Measurements from ENCODE around the gene SEMA7A.

The SEMA7A gene

GRCh38 chr15:74411686-74412085 is 22.1 kb downstream of the SEMA7A start:
- Histone ChIP-seq H3K36me3 (replicated peaks; ENCODE audit: insufficient read depth, low read length) (no peaks in the 10 kb centered on the region), H3K4me1 (ENCODE audit: low read length) (no peaks in the 10 kb centered on the region), H3K4me3 (ENCODE audit: low read length) (no peak overlapping the region), H3K9me2 (replicated peaks; ENCODE audit: insufficient read depth, low read length) (no peaks in the 10 kb centered on the region), H4K20me1 (ENCODE audit: insufficient read depth, low read length) (no peaks in the 10 kb centered on the region), H3K27me3 (replicated peaks; ENCODE audit: insufficient read depth, low read length) (no peaks in the 10 kb centered on the region), H3K79me2 (ENCODE audit: low read length) (no peaks in the 10 kb centered on the region), H3K9me3 (replicated peaks; ENCODE audit: insufficient read depth, low read length) (no peaks in the 10 kb centered on the region), H2AFZ (ENCODE audit: low read length) (no peak overlapping the region), H3F3A (ENCODE audit: insufficient read depth, low read length) (no peaks in the 10 kb centered on the region), H3K4me2 (ENCODE audit: low read depth, low read length) (no peak overlapping the region), H3K9ac (ENCODE audit: low read length) (no peak overlapping the region), H3K27ac (ENCODE audit: low read length) (no peak overlapping the region)
- no peak for DNase-seq
- TF ChIP-seq CTCF (IDR thresholded peaks at IDR 0.05; ENCODE audit: low read length) (no peak), EZH2phosphoT487 (IDR thresholded peaks at IDR 0.05; ENCODE audit: low read length) (no peak), EZH2 (optimal IDR thresholded peaks at IDR 0.05; ENCODE audit: low read depth, low read length) (no peak)

- H3K36me3 ChIP-seq (replicated peaks; ENCODE audit: insufficient read depth, low read length): no peaks in the 10 kb centered on the region
- H3F3A ChIP-seq (ENCODE audit: insufficient read depth, low read length): no peaks in the 10 kb centered on the region
- H3K79me2 ChIP-seq (ENCODE audit: low read length): no peaks in the 10 kb centered on the region
- TF ChIP-seq EZH2phosphoT487 (IDR thresholded peaks at IDR 0.05; ENCODE audit: low read length): no peak
- no peak for TF ChIP-seq EZH2 (optimal IDR thresholded peaks at IDR 0.05; ENCODE audit: low read depth, low read length)
- TF ChIP-seq CTCF (IDR thresholded peaks at IDR 0.05; ENCODE audit: low read length): no peak
- no peak overlapping the region for H3K9ac ChIP-seq (ENCODE audit: low read length)
- no peaks in the 10 kb centered on the region for H3K27me3 ChIP-seq (replicated peaks; ENCODE audit: insufficient read depth, low read length)
- H3K4me3 ChIP-seq (ENCODE audit: low read length): no peak overlapping the region
- no peaks in the 10 kb centered on the region for H3K9me3 ChIP-seq (replicated peaks; ENCODE audit: insufficient read depth, low read length)
- no peaks in the 10 kb centered on the region for H3K4me1 ChIP-seq (ENCODE audit: low read length)
- no peak overlapping the region for H3K27ac ChIP-seq (ENCODE audit: low read length)
- DNase-seq: no peak
- no peaks in the 10 kb centered on the region for H3K9me2 ChIP-seq (replicated peaks; ENCODE audit: insufficient read depth, low read length)
- no peaks in the 10 kb centered on the region for H4K20me1 ChIP-seq (ENCODE audit: insufficient read depth, low read length)
- H3K4me2 ChIP-seq (ENCODE audit: low read depth, low read length): no peak overlapping the region
- H2AFZ ChIP-seq (ENCODE audit: low read length): no peak overlapping the region
These were observed 23.3 kb downstream of the SEMA7A start for GRCh38 chr15:74410502-74410901.

DNA sequence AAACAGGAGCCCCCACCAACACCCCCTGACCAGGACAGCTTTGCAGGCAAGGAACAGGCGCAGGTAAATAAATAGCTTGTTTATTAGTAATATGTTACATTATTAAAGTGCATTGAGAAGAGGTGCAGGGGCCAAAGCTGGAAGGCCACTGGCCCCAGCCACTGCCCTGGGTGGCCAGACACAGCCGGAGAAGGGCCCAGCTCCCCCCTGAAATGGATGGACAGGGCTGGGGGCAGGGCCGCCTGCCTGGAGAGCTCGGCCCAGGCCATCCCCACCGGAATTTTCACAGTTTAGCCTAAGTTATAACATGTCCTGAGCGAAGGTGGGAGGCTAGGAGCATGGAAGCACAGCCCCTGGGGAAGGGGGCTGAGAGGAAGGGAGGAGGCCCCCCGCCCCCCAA is 24.5 kb downstream of the SEMA7A start:
- no peaks in the 10 kb centered on the region for H3K9me3 ChIP-seq (replicated peaks; ENCODE audit: insufficient read depth, low read length)
- no peak overlapping the region for H3K27ac ChIP-seq (ENCODE audit: low read length)

More for the DNA sequence above, 24.5 kb downstream of the SEMA7A start:
- no peak overlapping the region for H3K4me2 ChIP-seq (ENCODE audit: low read depth, low read length)
- no peak overlapping the region for H3K9ac ChIP-seq (ENCODE audit: low read length)
- H3F3A ChIP-seq (ENCODE audit: insufficient read depth, low read length): no peaks in the 10 kb centered on the region
- no peaks in the 10 kb centered on the region for H3K4me1 ChIP-seq (ENCODE audit: low read length)
- no peak for DNase-seq
- no peak overlapping the region for H3K4me3 ChIP-seq (ENCODE audit: low read length)
- no peaks in the 10 kb centered on the region for H4K20me1 ChIP-seq (ENCODE audit: insufficient read depth, low read length)
- H2AFZ ChIP-seq (ENCODE audit: low read length): no peak overlapping the region
- H3K36me3 ChIP-seq (replicated peaks; ENCODE audit: insufficient read depth, low read length): no peaks in the 10 kb centered on the region
- H3K79me2 ChIP-seq (ENCODE audit: low read length): no peaks in the 10 kb centered on the region
- no peak for TF ChIP-seq EZH2phosphoT487 (IDR thresholded peaks at IDR 0.05; ENCODE audit: low read length)
- no peak for TF ChIP-seq EZH2 (optimal IDR thresholded peaks at IDR 0.05; ENCODE audit: low read depth, low read length)
- no peak for TF ChIP-seq CTCF (IDR thresholded peaks at IDR 0.05; ENCODE audit: low read length)
- H3K9me2 ChIP-seq (replicated peaks; ENCODE audit: insufficient read depth, low read length): no peaks in the 10 kb centered on the region
- H3K27me3 ChIP-seq (replicated peaks; ENCODE audit: insufficient read depth, low read length): no peaks in the 10 kb centered on the region
